ENCODE data around the gene CXADR.

Gene CXADR

DNA sequence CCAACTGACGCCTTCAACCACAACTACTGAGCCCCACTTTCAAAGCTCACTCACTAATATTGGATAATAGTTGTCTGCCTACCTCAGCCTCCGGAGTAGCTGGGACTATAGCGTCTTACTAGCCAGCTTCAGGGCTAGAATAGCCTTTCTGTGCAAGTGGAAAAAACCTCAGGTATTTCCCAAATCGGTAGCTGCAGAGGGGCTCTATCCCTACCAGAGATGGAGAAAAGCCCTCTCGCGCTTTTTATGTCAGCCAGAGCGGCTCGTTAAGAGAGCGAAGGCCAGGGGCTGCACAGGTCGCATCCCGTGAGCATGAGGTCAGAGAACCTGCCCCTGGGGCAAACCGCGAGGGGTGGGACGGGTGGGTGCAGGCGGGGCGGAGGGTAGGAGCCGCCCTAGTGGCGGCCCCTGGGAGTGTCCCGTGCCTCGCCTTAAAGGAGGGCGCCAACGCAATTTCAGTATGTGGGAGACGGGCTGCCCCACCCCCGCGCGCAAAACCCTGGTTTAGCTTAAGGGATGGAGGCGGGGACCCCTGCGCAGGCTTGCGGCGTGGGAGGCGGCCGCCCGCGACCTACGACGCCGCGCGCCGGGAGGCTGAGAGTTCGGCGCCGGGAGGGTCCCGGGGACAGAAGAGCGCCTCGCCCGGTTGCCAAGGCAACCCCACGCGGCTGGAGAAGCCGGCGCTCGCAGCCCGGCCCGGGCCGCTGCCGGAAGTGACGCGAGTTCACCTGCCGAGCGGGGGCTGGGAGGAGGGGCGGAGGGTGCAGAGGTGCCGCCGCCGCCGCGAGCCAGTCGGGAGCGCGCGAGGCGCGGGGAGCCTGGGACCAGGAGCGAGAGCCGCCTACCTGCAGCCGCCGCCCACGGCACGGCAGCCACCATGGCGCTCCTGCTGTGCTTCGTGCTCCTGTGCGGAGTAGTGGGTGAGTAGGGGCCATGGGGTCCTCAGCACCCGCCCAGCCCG, at the start of gene CXADR:
Gene CXADR, plus strand, starts transcription at position 791 of the 961 bp plus-strand sequence. Its CDS starts 87 bp downstream, at position 878.
- TF ChIP-seq, protein P1, sequence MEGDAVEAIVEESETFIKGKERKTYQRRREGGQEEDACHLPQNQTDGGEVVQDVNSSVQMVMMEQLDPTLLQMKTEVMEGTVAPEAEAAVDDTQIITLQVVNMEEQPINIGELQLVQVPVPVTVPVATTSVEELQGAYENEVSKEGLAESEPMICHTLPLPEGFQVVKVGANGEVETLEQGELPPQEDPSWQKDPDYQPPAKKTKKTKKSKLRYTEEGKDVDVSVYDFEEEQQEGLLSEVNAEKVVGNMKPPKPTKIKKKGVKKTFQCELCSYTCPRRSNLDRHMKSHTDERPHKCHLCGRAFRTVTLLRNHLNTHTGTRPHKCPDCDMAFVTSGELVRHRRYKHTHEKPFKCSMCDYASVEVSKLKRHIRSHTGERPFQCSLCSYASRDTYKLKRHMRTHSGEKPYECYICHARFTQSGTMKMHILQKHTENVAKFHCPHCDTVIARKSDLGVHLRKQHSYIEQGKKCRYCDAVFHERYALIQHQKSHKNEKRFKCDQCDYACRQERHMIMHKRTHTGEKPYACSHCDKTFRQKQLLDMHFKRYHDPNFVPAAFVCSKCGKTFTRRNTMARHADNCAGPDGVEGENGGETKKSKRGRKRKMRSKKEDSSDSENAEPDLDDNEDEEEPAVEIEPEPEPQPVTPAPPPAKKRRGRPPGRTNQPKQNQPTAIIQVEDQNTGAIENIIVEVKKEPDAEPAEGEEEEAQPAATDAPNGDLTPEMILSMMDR (IDR thresholded peaks at IDR 0.05), result peak; percentile 74
- no peak for TF ChIP-seq ZFX (IDR thresholded peaks at IDR 0.05; ENCODE audit: borderline replicate concordance)
- H3K27ac ChIP-seq, result peak within 1 kb of the TSS; percentile 76

DNA sequence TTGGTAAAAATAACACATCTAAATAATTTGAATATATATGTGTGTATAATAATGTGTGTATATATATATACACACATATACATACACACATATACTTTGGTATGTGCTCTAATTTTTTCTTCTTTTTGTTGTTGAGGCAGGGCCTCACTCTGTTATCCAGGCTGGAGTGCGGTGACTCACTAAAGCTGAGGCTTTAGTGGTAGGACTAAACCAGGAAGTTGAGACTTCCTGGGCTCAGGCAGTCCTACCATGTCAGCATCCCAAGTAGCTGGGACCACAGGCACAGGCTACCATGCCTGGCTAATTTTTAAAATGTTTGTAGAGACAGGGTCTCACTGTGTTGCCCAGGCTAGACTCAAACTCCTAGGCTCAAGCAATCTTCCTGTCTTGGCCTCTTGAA, 46.7 kb upstream of the CXADR start:
- H3K27ac ChIP-seq, result no peak overlapping the region
- TF ChIP-seq ZFX (IDR thresholded peaks at IDR 0.05; ENCODE audit: borderline replicate concordance), result no peak
- TF ChIP-seq, protein P1 (IDR thresholded peaks at IDR 0.05), result no peak

DNA sequence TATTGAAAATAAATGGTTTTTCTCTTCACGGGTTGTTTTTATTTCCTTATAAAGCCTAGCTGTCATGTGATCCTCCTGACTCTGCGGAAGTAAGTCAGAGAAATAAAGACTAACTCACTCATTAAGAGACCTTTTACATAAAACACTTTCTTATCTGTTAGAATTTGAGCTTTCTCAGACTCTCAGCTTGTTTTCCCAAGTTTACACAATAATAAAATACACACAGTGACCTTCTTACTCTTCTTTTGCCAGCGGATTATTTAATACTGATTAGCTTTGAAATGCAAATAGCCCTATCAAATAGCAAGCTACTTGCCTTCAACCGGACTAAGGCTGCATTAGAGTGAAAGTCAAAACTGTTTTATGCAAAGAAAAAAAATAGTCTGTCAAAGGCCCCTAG, 45.5 kb upstream of the CXADR start:
- no peak for TF ChIP-seq ZFX (IDR thresholded peaks at IDR 0.05; ENCODE audit: borderline replicate concordance)
- H3K27ac ChIP-seq, result no peak overlapping the region

DNA sequence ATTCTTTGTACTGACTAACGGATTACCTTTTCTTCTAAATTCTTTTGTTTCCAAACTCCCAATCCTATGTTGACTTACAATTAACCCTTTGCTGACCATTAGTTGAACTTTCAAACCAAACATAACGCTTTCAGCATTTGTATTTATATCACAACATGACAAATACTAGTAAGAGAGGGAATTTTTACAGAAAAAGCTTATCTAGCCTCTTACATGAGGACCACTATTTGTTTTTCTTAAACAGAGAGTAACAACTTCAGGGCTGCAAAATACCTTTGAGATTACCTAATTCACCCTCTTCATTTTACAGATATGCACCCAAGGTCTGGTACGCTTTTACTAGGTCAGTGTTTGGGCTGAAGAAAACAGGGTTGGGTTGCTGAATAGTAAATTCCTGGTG, 45.0 kb upstream of the CXADR start:
- TF ChIP-seq ZFX (IDR thresholded peaks at IDR 0.05; ENCODE audit: borderline replicate concordance), result no peak
- TF ChIP-seq, protein P1 (IDR thresholded peaks at IDR 0.05), result no peak
- H3K27ac ChIP-seq, result no peak overlapping the region

DNA sequence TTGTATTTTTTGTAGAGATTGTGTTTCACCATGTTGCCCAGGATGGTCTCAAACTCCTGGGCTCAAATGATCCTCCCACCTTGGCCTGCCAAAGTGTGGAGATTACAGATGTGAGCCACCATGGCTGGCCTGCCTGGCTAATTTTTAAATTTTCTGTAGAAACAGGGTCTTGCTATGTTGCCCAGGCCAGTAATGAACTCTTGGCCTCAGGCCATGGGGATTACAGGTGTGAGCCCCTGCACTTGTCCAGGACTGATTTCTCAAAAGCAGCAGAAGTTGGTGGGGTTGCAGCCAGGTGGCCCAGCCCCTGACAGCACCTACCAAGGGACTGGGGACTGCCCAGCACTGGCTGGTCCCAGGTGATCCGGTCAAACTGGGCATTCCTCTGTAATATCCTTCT, 44.1 kb upstream of the CXADR start:
- no peak overlapping the region for H3K27ac ChIP-seq
- TF ChIP-seq ZFX (IDR thresholded peaks at IDR 0.05; ENCODE audit: borderline replicate concordance), result no peak
- TF ChIP-seq, protein P1 (IDR thresholded peaks at IDR 0.05), result no peak

DNA sequence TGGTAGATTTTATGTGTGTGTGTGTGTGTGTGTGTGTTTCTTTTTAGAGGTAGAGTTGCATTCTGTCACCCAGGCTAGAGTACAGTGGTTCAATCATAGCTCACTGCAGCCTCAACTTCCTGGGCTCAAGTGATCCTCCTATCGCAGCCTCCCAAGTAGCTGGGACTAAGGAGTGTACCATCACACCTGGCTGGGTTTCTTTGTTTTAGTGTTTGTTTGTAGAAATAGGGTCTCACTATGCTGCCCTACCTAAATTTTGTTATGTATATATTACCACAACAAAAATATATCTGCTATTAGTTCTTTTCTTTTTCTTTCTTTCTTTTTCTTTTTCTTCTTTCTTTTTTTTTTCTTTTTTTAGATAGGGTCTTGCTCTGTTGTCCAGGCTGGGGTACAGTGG, 43.1 kb upstream of the CXADR start:
- no peak for TF ChIP-seq ZFX (IDR thresholded peaks at IDR 0.05; ENCODE audit: borderline replicate concordance)
- TF ChIP-seq, protein P1 (IDR thresholded peaks at IDR 0.05), result no peak

DNA sequence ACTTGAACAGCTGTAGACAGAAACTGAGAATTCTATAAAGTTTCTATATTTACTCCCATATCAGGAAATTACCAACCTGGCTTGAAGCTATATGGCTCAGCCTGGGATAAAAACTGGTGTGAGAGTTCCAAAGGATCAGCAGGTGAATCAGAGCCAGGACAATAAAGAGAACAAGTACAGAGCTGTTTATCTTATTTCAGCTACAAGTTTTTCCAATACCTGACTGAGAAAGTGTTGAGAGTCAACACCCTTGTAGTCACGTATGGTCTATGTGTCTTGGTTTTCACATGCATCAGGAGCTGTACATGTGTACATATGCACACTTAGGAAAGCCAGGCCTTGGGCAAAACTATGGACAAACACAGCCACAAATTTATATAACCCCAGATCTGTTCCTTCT, 40.7 kb upstream of the CXADR start:
- TF ChIP-seq, protein P1 (IDR thresholded peaks at IDR 0.05), result no peak
- no peak for TF ChIP-seq ZFX (IDR thresholded peaks at IDR 0.05; ENCODE audit: borderline replicate concordance)

More for the DNA sequence above, 43.1 kb upstream of the CXADR start:
- no peak overlapping the region for H3K27ac ChIP-seq

More for the DNA sequence above, 40.7 kb upstream of the CXADR start:
- no peak overlapping the region for H3K27ac ChIP-seq

Measured in 22Rv1 (cell line).